ENCODE measurements around the gene XPR1. TPM values are rescaled to one million over a fixed set of nuclear protein-coding genes. Genes with fewer than 3 reads are reported as not detected.
A peak's percentile ranks its signal among the peaks of the same experiment; 100 is the strongest.

XPR1 gene
- 24.2 and 24.7 TPM in 2 replicates for total RNA-seq

GRCh38 chr1:180631766-180632325, at the start of gene XPR1:
XPR1 (plus strand) TSS chr1:180632022; CDS start chr1:180632202, 180 bp downstream.
- H3K36me3 Mint-ChIP-seq (ENCODE audit: low read depth): no peaks in the 10 kb centered on the region
- peaks cover 6% of the 10 kb centered on the region for H3K4me1 Mint-ChIP-seq
- H3K27me3 Mint-ChIP-seq: peaks cover 8% of the 10 kb centered on the region
- peak within 1 kb of the TSS; percentile 93 for H3K27ac Mint-ChIP-seq
- DNase-seq: peak; percentile 98
- peaks cover 3% of the 10 kb centered on the region for H3K9me3 Mint-ChIP-seq
- intact Hi-C loops (cut with micrococcal nuclease): loop anchor here (1.0 to 5.0 kb wide), 11 partner anchors 47 to 1395 kb away; partner anchors contain the start of genes ACBD6, MR1 and TOR1AIP1
- H3K4me3 Mint-ChIP-seq: no peak within 1 kb of the TSS

- peak overlapping the region; percentile 75 for H3K4me3 Mint-ChIP-seq
- peaks cover 14% of the 10 kb centered on the region for H3K9me3 Mint-ChIP-seq
- peaks cover 7% of the 10 kb centered on the region for H3K36me3 Mint-ChIP-seq (ENCODE audit: low read depth)
- no peak for DNase-seq
- peak overlapping the region; percentile 95 for H3K27ac Mint-ChIP-seq
- H3K4me1 Mint-ChIP-seq: peaks cover 26% of the 10 kb centered on the region
- intact Hi-C loops (cut with micrococcal nuclease): loop anchor here (1.0 to 2.0 kb wide), 2 partner anchors 13 to 48 kb away; partner anchors contain the start of gene XPR1
- no peaks in the 10 kb centered on the region for H3K27me3 Mint-ChIP-seq
Observed at GRCh38 chr1:180584869-180585268, 47.0 kb upstream of the XPR1 start.

DNA sequence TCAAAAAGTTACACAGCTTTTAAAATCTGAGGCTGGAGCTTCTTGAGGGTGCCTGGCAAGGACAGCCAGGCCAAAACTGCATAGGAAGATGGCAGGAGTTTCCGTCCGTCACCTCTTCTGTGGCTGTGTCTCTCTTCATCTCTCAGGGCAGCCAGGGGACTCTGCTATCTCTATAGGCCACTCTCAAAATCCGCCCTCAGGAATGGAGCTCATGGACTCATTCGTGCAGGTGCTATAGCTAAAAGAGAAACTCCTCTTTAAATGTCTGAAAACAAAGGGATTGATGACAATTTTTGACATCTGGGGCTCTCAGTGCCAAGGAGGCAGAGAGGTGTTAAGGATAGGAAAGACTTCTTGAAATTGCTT, 45.8 kb upstream of the XPR1 start:
- peaks cover 7% of the 10 kb centered on the region for H3K36me3 Mint-ChIP-seq (ENCODE audit: low read depth)
- peak overlapping the region; percentile 95 for H3K27ac Mint-ChIP-seq
- no peaks in the 10 kb centered on the region for H3K27me3 Mint-ChIP-seq
- peak overlapping the region; percentile 75 for H3K4me3 Mint-ChIP-seq
- peaks cover 25% of the 10 kb centered on the region for H3K4me1 Mint-ChIP-seq
- intact Hi-C loops (cut with micrococcal nuclease): loop anchor here (1.0 to 2.0 kb wide), 2 partner anchors 14 to 47 kb away; partner anchors contain the start of gene XPR1
- DNase-seq: no peak
- peaks cover 14% of the 10 kb centered on the region for H3K9me3 Mint-ChIP-seq

- peak overlapping the region; percentile 50 for H3K4me3 Mint-ChIP-seq
- peak overlapping the region; percentile 90 for H3K27ac Mint-ChIP-seq
- peaks cover 7% of the 10 kb centered on the region for H3K36me3 Mint-ChIP-seq (ENCODE audit: low read depth)
- no peaks in the 10 kb centered on the region for H3K27me3 Mint-ChIP-seq
- H3K9me3 Mint-ChIP-seq: peaks cover 14% of the 10 kb centered on the region
- peaks cover 25% of the 10 kb centered on the region for H3K4me1 Mint-ChIP-seq
- peak; percentile 59 for DNase-seq
- intact Hi-C loops (cut with micrococcal nuclease): no loop called here
Observed at GRCh38 chr1:180586671-180587155, 45.1 kb upstream of the XPR1 start.

DNA sequence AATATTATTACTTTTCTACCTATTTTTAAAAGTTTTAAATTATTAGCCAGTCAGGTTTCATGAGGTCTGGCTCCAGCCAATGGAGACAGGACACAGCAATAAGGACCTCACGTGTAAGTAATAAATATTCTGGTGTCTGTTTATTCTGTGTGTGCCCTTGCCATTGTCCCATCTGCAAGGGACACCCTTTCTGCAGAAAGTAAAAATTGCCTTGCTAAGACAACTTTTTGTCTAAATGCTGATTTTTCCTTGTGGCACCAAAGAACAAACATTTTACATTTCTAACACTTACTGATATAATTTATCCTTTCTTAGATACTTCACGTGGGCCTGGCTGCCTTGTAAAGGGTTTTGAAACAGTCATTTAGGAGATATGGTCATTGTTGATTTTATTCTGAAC, 43.7 kb upstream of the XPR1 start:
- H3K27me3 Mint-ChIP-seq: no peaks in the 10 kb centered on the region
- DNase-seq: no peak
- no peak overlapping the region for H3K4me3 Mint-ChIP-seq
- H3K4me1 Mint-ChIP-seq: peaks cover 25% of the 10 kb centered on the region
- intact Hi-C loops (cut with micrococcal nuclease): no loop called here
- H3K27ac Mint-ChIP-seq: no peak overlapping the region
- peaks cover 7% of the 10 kb centered on the region for H3K36me3 Mint-ChIP-seq (ENCODE audit: low read depth)
- peaks cover 14% of the 10 kb centered on the region for H3K9me3 Mint-ChIP-seq

GRCh38 chr1:180590889-180591288, 40.9 kb upstream of the XPR1 start:
- peaks cover 7% of the 10 kb centered on the region for H3K36me3 Mint-ChIP-seq (ENCODE audit: low read depth)
- peaks cover 11% of the 10 kb centered on the region for H3K4me1 Mint-ChIP-seq
- no peak overlapping the region for H3K27ac Mint-ChIP-seq
- peaks cover 14% of the 10 kb centered on the region for H3K9me3 Mint-ChIP-seq
- intact Hi-C loops (cut with micrococcal nuclease): no loop called here
- no peak for DNase-seq
- H3K4me3 Mint-ChIP-seq: no peak overlapping the region
- H3K27me3 Mint-ChIP-seq: peaks cover 4% of the 10 kb centered on the region

- H3K27me3 Mint-ChIP-seq: peaks cover 12% of the 10 kb centered on the region
- H3K4me3 Mint-ChIP-seq: no peak overlapping the region
- no peaks in the 10 kb centered on the region for H3K9me3 Mint-ChIP-seq
- no peak for DNase-seq
- peaks cover 2% of the 10 kb centered on the region for H3K36me3 Mint-ChIP-seq (ENCODE audit: low read depth)
- no peak overlapping the region for H3K27ac Mint-ChIP-seq
- H3K4me1 Mint-ChIP-seq: no peaks in the 10 kb centered on the region
- intact Hi-C loops (cut with micrococcal nuclease): no loop called here
Observed at GRCh38 chr1:180593382-180593781, 38.4 kb upstream of the XPR1 start.

GRCh38 chr1:180594723-180595122, 37.1 kb upstream of the XPR1 start:
- Mint-ChIP-seq H3K27me3 (peaks cover 18% of the 10 kb centered on the region), H3K9me3 (no peaks in the 10 kb centered on the region), H3K4me3 (no peak overlapping the region), H3K36me3 (ENCODE audit: low read depth) (no peaks in the 10 kb centered on the region), H3K27ac (no peak overlapping the region), H3K4me1 (no peaks in the 10 kb centered on the region)
- no peak for DNase-seq
- intact Hi-C loops (cut with micrococcal nuclease): no loop called here

- H3K4me1 Mint-ChIP-seq: peaks cover 2% of the 10 kb centered on the region
- DNase-seq: no peak
Observed at GRCh38 chr1:180595966-180596365, 35.9 kb upstream of the XPR1 start.

GRCh38 chr1:180597520-180597919, 34.3 kb upstream of the XPR1 start:
- Mint-ChIP-seq H3K36me3 (ENCODE audit: low read depth) (no peaks in the 10 kb centered on the region), H3K9me3 (no peaks in the 10 kb centered on the region), H3K27me3 (peaks cover 23% of the 10 kb centered on the region), H3K27ac (no peak overlapping the region), H3K4me3 (no peak overlapping the region), H3K4me1 (peaks cover 2% of the 10 kb centered on the region)
- no peak for DNase-seq
- intact Hi-C loops (cut with micrococcal nuclease): no loop called here

More at GRCh38 chr1:180595966-180596365, 35.9 kb upstream of the XPR1 start:
- intact Hi-C loops (cut with micrococcal nuclease): no loop called here
- H3K27me3 Mint-ChIP-seq: peaks cover 19% of the 10 kb centered on the region
- no peak overlapping the region for H3K27ac Mint-ChIP-seq
- H3K36me3 Mint-ChIP-seq (ENCODE audit: low read depth): no peaks in the 10 kb centered on the region
- H3K4me3 Mint-ChIP-seq: no peak overlapping the region
- no peaks in the 10 kb centered on the region for H3K9me3 Mint-ChIP-seq

DNA sequence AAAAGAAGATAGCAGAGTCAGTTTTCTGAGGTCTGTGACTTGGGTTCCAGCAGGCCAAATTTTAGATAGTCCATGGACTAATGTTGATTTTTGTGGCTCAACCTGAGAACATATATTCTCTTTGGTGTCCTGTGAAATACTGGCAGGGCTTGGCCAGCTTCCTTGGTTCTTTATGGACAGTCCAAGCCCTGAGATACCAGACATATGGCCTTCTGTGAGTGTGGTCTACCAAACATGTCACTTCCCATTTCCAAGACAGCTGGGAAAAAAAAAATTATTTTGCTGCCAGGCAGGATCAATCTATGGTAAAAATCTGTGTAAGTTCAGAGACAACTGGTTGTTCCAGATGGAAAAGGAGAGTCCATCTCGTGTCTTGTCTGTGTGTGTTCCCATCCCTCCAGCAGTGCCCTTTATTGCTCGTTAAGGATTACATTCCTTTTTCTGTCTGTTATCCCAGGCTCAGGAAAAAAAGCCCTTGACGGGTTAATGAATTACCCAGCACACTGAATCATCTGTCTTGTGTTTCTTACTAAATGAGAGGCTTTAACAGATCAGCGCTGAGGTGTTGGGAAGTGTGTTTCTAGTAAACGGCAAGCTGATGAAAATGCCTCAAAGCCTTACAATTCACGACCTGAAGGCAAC, 33.4 kb upstream of the XPR1 start:
- Mint-ChIP-seq H3K36me3 (ENCODE audit: low read depth) (no peaks in the 10 kb centered on the region), H3K9me3 (no peaks in the 10 kb centered on the region), H3K27me3 (peaks cover 23% of the 10 kb centered on the region), H3K4me1 (peaks cover 2% of the 10 kb centered on the region), H3K27ac (no peak overlapping the region), H3K4me3 (no peak overlapping the region)
- DNase-seq: no peak
- intact Hi-C loops (cut with micrococcal nuclease): no loop called here

DNA sequence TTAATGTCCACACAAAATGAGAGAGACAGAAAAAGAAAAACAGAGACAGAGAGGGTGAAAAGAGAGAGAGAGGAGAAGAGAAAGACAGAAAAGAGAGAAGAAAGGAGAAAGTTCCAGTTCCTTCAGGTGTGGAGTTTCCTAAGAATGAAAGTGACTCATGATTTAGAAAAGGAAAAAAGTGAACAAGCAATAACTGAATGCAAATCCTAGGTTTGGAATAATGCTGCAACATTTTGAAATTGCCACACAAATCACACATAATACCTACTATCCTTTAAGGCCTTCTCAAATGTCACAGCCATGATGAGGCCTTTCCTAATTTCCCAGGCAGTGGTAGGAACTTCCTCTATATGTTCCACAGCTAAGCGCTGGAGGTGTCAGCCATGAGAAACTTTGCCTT, 31.5 kb upstream of the XPR1 start:
- Mint-ChIP-seq H3K36me3 (ENCODE audit: low read depth) (no peaks in the 10 kb centered on the region), H3K9me3 (no peaks in the 10 kb centered on the region), H3K27ac (no peak overlapping the region), H3K4me1 (peaks cover 2% of the 10 kb centered on the region), H3K27me3 (peaks cover 21% of the 10 kb centered on the region), H3K4me3 (no peak overlapping the region)
- DNase-seq: no peak
- intact Hi-C loops (cut with micrococcal nuclease): no loop called here

GRCh38 chr1:180601512-180601911, 30.3 kb upstream of the XPR1 start:
- DNase-seq: no peak
- Mint-ChIP-seq H3K27me3 (peaks cover 19% of the 10 kb centered on the region), H3K4me3 (no peak overlapping the region), H3K9me3 (no peaks in the 10 kb centered on the region), H3K27ac (no peak overlapping the region), H3K4me1 (peaks cover 2% of the 10 kb centered on the region), H3K36me3 (ENCODE audit: low read depth) (no peaks in the 10 kb centered on the region)
- intact Hi-C loops (cut with micrococcal nuclease): no loop called here

- intact Hi-C loops (cut with micrococcal nuclease): no loop called here
- no peaks in the 10 kb centered on the region for H3K36me3 Mint-ChIP-seq (ENCODE audit: low read depth)
Observed at GRCh38 chr1:180603223-180603849, 28.5 kb upstream of the XPR1 start.

More at GRCh38 chr1:180603223-180603849, 28.5 kb upstream of the XPR1 start:
- H3K27ac Mint-ChIP-seq: no peak overlapping the region
- H3K27me3 Mint-ChIP-seq: peaks cover 11% of the 10 kb centered on the region
- DNase-seq: no peak
- no peaks in the 10 kb centered on the region for H3K9me3 Mint-ChIP-seq
- H3K4me3 Mint-ChIP-seq: no peak overlapping the region
- peaks cover 2% of the 10 kb centered on the region for H3K4me1 Mint-ChIP-seq
